IgD-negative memory B cell (primary cell): Measurements from ENCODE around the gene CD14. TPM values are rescaled to one million over a fixed set of nuclear protein-coding genes. Genes with fewer than 3 reads are reported as not detected.
"Not testable (repeated sequence)": the region's sequence is repeated elsewhere in the genome, so short reads cannot be mapped to it uniquely, and the experiment has no call there.

ENCODE experiments used
- H3K27ac Mint-ChIP-seq, 3 donors: one replicate each; pipeline ENCODE4 v1.8.0; 2020 to 2022; ENCODE audit warnings: mild to moderate bottlenecking in 3 of 3, mixed read lengths in 3 of 3, moderate library complexity in 1 of 3
- H3K27me3 Mint-ChIP-seq: one replicate; pipeline ENCODE4 v1.8.0; 2021; ENCODE audit warnings: mixed read lengths
- H3K36me3 Mint-ChIP-seq: one replicate; pipeline ENCODE4 v1.8.0; 2020; ENCODE audit warnings: mild to moderate bottlenecking, mixed read lengths
- H3K4me1 Mint-ChIP-seq, 3 donors: one replicate each; pipeline ENCODE4 v1.8.0; 2020 to 2022; ENCODE audit warnings: mixed read lengths in 3 of 3, mild to moderate bottlenecking in 1 of 3
- H3K4me3 Mint-ChIP-seq, 4 donors: one replicate each; pipeline ENCODE4 v1.8.0; 2020 to 2022; ENCODE audit warnings: mild to moderate bottlenecking in 4 of 4, mixed read lengths in 4 of 4, moderate library complexity in 3 of 4
- H3K9me3 Mint-ChIP-seq, 3 donors: one replicate each; pipeline ENCODE4 v1.8.0; 2020 to 2021; ENCODE audit warnings: mixed read lengths in 3 of 3, mild to moderate bottlenecking in 1 of 3
- polyA plus RNA-seq: library from polyadenylated mRNA; unstranded; fragments of 300-500 nt; fragmentation: Illumina TruSeq; gene quantifications from one replicate; pipeline ENCODE4 v1.2.3, GENCODE V29; 2021

CD14 gene
- polyA plus RNA-seq, 1 donor from 2014 or later = 1.5 TPM

- Mint-ChIP-seq H3K4me3 (peak overlapping the region in 1 of 4 donors; percentile 36), H3K36me3 (no peaks in the 10 kb centered on the region), H3K9me3 (peaks cover 0 to 3% (median 1%) of the 10 kb centered on the region in 3 donors), H3K4me1 (peaks cover 2 to 10% (median 7%) of the 10 kb centered on the region in 3 donors), H3K27ac (no peak overlapping the region), H3K27me3 (peaks cover 15% of the 10 kb centered on the region)
Measured at GRCh38 chr5:140627972-140628371, 5.0 kb downstream of the CD14 start.

- H3K36me3 Mint-ChIP-seq, H3K27ac Mint-ChIP-seq, H3K9me3 Mint-ChIP-seq, H3K27me3 Mint-ChIP-seq, H3K4me1 Mint-ChIP-seq, H3K4me3 Mint-ChIP-seq: not testable (repeated sequence)
Measured at GRCh38 chr5:140624886-140625285, 8.1 kb downstream of the CD14 start.

GRCh38 chr5:140623061-140623460 is 9.9 kb downstream of the CD14 start:
- H3K36me3 Mint-ChIP-seq, H3K4me1 Mint-ChIP-seq, H3K4me3 Mint-ChIP-seq, H3K9me3 Mint-ChIP-seq, H3K27me3 Mint-ChIP-seq: not testable (repeated sequence)
- peak overlapping the region in 1 of 3 donors; percentile 29 for H3K27ac Mint-ChIP-seq

- Mint-ChIP-seq H3K27ac (no peak overlapping the region), H3K27me3 (peaks cover 13% of the 10 kb centered on the region), H3K9me3 (no peaks in the 10 kb centered on the region), H3K36me3 (no peaks in the 10 kb centered on the region), H3K4me3 (no peak overlapping the region), H3K4me1 (no peaks in the 10 kb centered on the region)
Measured at GRCh38 chr5:140622301-140622700, 10.7 kb downstream of the CD14 start.

GRCh38 chr5:140611020-140611521 is 21.9 kb downstream of the CD14 start:
- H3K4me1 Mint-ChIP-seq = peaks cover 9 to 15% (median 13%) of the 10 kb centered on the region in 3 donors
- no peaks in the 10 kb centered on the region for H3K9me3 Mint-ChIP-seq
- no peak overlapping the region for H3K27ac Mint-ChIP-seq
- peaks cover 2% of the 10 kb centered on the region for H3K36me3 Mint-ChIP-seq
- peaks cover 5% of the 10 kb centered on the region for H3K27me3 Mint-ChIP-seq
- no peak overlapping the region for H3K4me3 Mint-ChIP-seq

- H3K27me3 Mint-ChIP-seq = peaks cover 3% of the 10 kb centered on the region
Measured at GRCh38 chr5:140609126-140609525, 23.8 kb downstream of the CD14 start.

GRCh38 chr5:140608722-140609121 is 24.3 kb downstream of the CD14 start:
- peaks cover 2% of the 10 kb centered on the region for H3K36me3 Mint-ChIP-seq
- H3K27ac Mint-ChIP-seq = no peak overlapping the region
- H3K9me3 Mint-ChIP-seq = no peaks in the 10 kb centered on the region
- H3K4me1 Mint-ChIP-seq = peaks cover 9 to 15% (median 13%) of the 10 kb centered on the region in 3 donors
- peaks cover 3% of the 10 kb centered on the region for H3K27me3 Mint-ChIP-seq
- no peak overlapping the region for H3K4me3 Mint-ChIP-seq

More at GRCh38 chr5:140609126-140609525, 23.8 kb downstream of the CD14 start:
- H3K9me3 Mint-ChIP-seq = no peaks in the 10 kb centered on the region
- no peak overlapping the region for H3K4me3 Mint-ChIP-seq
- no peak overlapping the region for H3K27ac Mint-ChIP-seq
- H3K36me3 Mint-ChIP-seq = peaks cover 2% of the 10 kb centered on the region
- peaks cover 9 to 15% (median 13%) of the 10 kb centered on the region in 3 donors for H3K4me1 Mint-ChIP-seq

- H3K9me3 Mint-ChIP-seq = peaks cover 0 to 1% (median 0%) of the 10 kb centered on the region in 3 donors
- peaks cover 6 to 9% (median 8%) of the 10 kb centered on the region in 3 donors for H3K4me1 Mint-ChIP-seq
- H3K4me3 Mint-ChIP-seq = no peak overlapping the region
- H3K36me3 Mint-ChIP-seq = peaks cover 2% of the 10 kb centered on the region
- H3K27ac Mint-ChIP-seq = no peak overlapping the region
- H3K27me3 Mint-ChIP-seq = no peaks in the 10 kb centered on the region
Measured at GRCh38 chr5:140607031-140607430, 25.9 kb downstream of the CD14 start.

- Mint-ChIP-seq H3K36me3 (peaks cover 2% of the 10 kb centered on the region), H3K4me3 (no peak overlapping the region), H3K27ac (no peak overlapping the region), H3K9me3 (peaks cover 0 to 3% (median 0%) of the 10 kb centered on the region in 3 donors), H3K27me3 (no peaks in the 10 kb centered on the region), H3K4me1 (no peaks in the 10 kb centered on the region)
Measured at GRCh38 chr5:140605879-140606278, 27.1 kb downstream of the CD14 start.

GRCh38 chr5:140603734-140604133 is 29.2 kb downstream of the CD14 start:
- peaks cover 0 to 3% (median 0%) of the 10 kb centered on the region in 3 donors for H3K9me3 Mint-ChIP-seq
- no peak overlapping the region for H3K27ac Mint-ChIP-seq
- H3K36me3 Mint-ChIP-seq = peaks cover 2% of the 10 kb centered on the region
- H3K27me3 Mint-ChIP-seq = no peaks in the 10 kb centered on the region
- no peak overlapping the region for H3K4me3 Mint-ChIP-seq
- no peaks in the 10 kb centered on the region for H3K4me1 Mint-ChIP-seq

GRCh38 chr5:140603446-140603698 is 29.6 kb downstream of the CD14 start:
- not testable (repeated sequence) for H3K36me3 Mint-ChIP-seq, H3K27ac Mint-ChIP-seq, H3K4me1 Mint-ChIP-seq, H3K27me3 Mint-ChIP-seq, H3K9me3 Mint-ChIP-seq, H3K4me3 Mint-ChIP-seq

GRCh38 chr5:140602147-140602546 is 30.8 kb downstream of the CD14 start:
- Mint-ChIP-seq H3K36me3 (peaks cover 2% of the 10 kb centered on the region), H3K9me3 (peaks cover 0 to 3% (median 0%) of the 10 kb centered on the region in 3 donors), H3K4me3 (peak overlapping the region in 1 of 4 donors; percentile 0), H3K27me3 (no peaks in the 10 kb centered on the region), H3K4me1 (no peaks in the 10 kb centered on the region), H3K27ac (no peak overlapping the region)

- H3K27ac Mint-ChIP-seq = no peak overlapping the region
- H3K4me1 Mint-ChIP-seq = no peaks in the 10 kb centered on the region
- no peak overlapping the region for H3K4me3 Mint-ChIP-seq
- H3K27me3 Mint-ChIP-seq = no peaks in the 10 kb centered on the region
- peaks cover 0 to 3% (median 0%) of the 10 kb centered on the region in 3 donors for H3K9me3 Mint-ChIP-seq
- H3K36me3 Mint-ChIP-seq = no peaks in the 10 kb centered on the region
Measured at GRCh38 chr5:140600096-140600495, 32.9 kb downstream of the CD14 start.

- peaks cover 0 to 3% (median 0%) of the 10 kb centered on the region in 3 donors for H3K9me3 Mint-ChIP-seq
- no peaks in the 10 kb centered on the region for H3K27me3 Mint-ChIP-seq
- no peak overlapping the region for H3K4me3 Mint-ChIP-seq
- H3K27ac Mint-ChIP-seq = no peak overlapping the region
- no peaks in the 10 kb centered on the region for H3K36me3 Mint-ChIP-seq
- no peaks in the 10 kb centered on the region for H3K4me1 Mint-ChIP-seq
Measured at GRCh38 chr5:140598836-140599235, 34.1 kb downstream of the CD14 start.

GRCh38 chr5:140596321-140596741 is 36.6 kb downstream of the CD14 start:
- H3K27me3 Mint-ChIP-seq = no peaks in the 10 kb centered on the region
- H3K27ac Mint-ChIP-seq = no peak overlapping the region
- no peaks in the 10 kb centered on the region for H3K9me3 Mint-ChIP-seq
- no peaks in the 10 kb centered on the region for H3K36me3 Mint-ChIP-seq
- no peak overlapping the region for H3K4me3 Mint-ChIP-seq
- H3K4me1 Mint-ChIP-seq = no peaks in the 10 kb centered on the region

- Mint-ChIP-seq H3K4me3 (no peak overlapping the region), H3K36me3 (no peaks in the 10 kb centered on the region), H3K27ac (no peak overlapping the region), H3K4me1 (no peaks in the 10 kb centered on the region), H3K27me3 (no peaks in the 10 kb centered on the region), H3K9me3 (no peaks in the 10 kb centered on the region)
Measured at GRCh38 chr5:140595538-140596300, 37.3 kb downstream of the CD14 start.
